Thyroid gland (tissue), 4 donors: ENCODE results near the gene SH3TC1. TPM values are rescaled to one million over a fixed set of nuclear protein-coding genes. Genes with fewer than 3 reads are reported as not detected.

ENCODE experiments used
- DNase-seq, 2 donors: peaks; one replicate each; pipeline ENCODE4 v3.0.0-alpha.2; 2019
- H3K27ac ChIP-seq, 3 donors: fragments of 200-600 bp; sonication (generic); 1 replicate in 2 of 3; 2 replicates in 1 of 3; pipeline ENCODE4 v1.5.1; 2016 to 2019; ENCODE audit warnings: mild to moderate bottlenecking in 1 of 3, moderate library complexity in 1 of 3
- H3K27me3 ChIP-seq: fragments of 200-600 bp; sonication (generic); one replicate; pipeline ENCODE4 v1.5.1; 2019
- H3K36me3 ChIP-seq, 2 donors: fragments of 200-600 bp; sonication (generic); one replicate each; pipeline ENCODE4 v1.5.1; 2016 to 2019
- H3K4me1 ChIP-seq, 2 donors: fragments of 200-600 bp; sonication (generic); one replicate each; pipeline ENCODE4 v1.5.1; 2017 to 2019
- H3K4me3 ChIP-seq, 3 donors: fragments of 200-600 bp; sonication (generic); replicated peaks in 1 of 3; 1 replicate in 2 of 3; 2 replicates in 1 of 3; pipeline ENCODE4 v1.5.1; 2016; ENCODE audit warnings: mild to moderate bottlenecking in 1 of 3
- H3K9me3 ChIP-seq: fragments of 200-600 bp; sonication (generic); one replicate; pipeline ENCODE4 v1.5.1; 2017
- CTCF ChIP-seq, 6 experiments: fragments of 200-600 bp in 3 of 6; fragments of 450-650 bp in 3 of 6; sonication (generic) in 3 of 6; IDR thresholded peaks; one replicate each; pipeline ENCODE4 v1.5.1; 2016 to 2019; ENCODE audit warnings: antibody characterized with exemption in 6 of 6, mild to moderate bottlenecking in 2 of 6, inconsistent platforms in 1 of 6, moderate library complexity in 1 of 6
- POLR2A ChIP-seq, 2 donors: fragments of 450-650 bp; IDR thresholded peaks; one replicate each; pipeline ENCODE4 v1.6.1; 2017; ENCODE audit warnings: antibody characterized with exemption in 2 of 2, mild to moderate bottlenecking in 2 of 2, moderate library complexity in 1 of 2
- WGBS, 2 donors: methylation state at CpG; one replicate each; pipeline ENCODE4 v1.1.5; 2017; 5-methylcytosine and 5-hydroxymethylcytosine counted together
- intact Hi-C: fragments of 100-400 bp; cut with DNase I; formaldehyde crosslinking; loops from one replicate; pipeline ENCODE4 v1.15.1; 2023
- total RNA-seq, 4 donors: library from RNA; depleted of rRNA; stranded (reverse); fragments of >200 nt; gene quantifications; one replicate each; pipeline ENCODE4 v1.2.3, GENCODE V29; 2016

SH3TC1 gene
- total RNA-seq, 4 donors from 2014 or later, result 13.5 to 29.5 (median 16.4) TPM

GRCh38 chr4:8271821-8272220 is 72.7 kb downstream of the SH3TC1 start:
- H3K4me3 ChIP-seq, result no peak overlapping the region
- no peak overlapping the region for H3K27ac ChIP-seq
- H3K4me1 ChIP-seq, result peaks cover 19 to 56% of the 10 kb centered on the region in 2 donors
- WGBS, 2 donors, result 94 to 100% methylated on average over 4 to 6 of the region's 10 CpGs
- H3K36me3 ChIP-seq, result no peaks in the 10 kb centered on the region
- no peak for DNase-seq
- intact Hi-C loops, result no loop called here
- TF ChIP-seq CTCF (IDR thresholded peaks at IDR 0.05) (no peak), POLR2A (IDR thresholded peaks at IDR 0.05) (no peak)
- no peaks in the 10 kb centered on the region for H3K27me3 ChIP-seq
- H3K9me3 ChIP-seq, result no peaks in the 10 kb centered on the region

GRCh38 chr4:8272472-8273428 is 73.7 kb downstream of the SH3TC1 start:
- Histone ChIP-seq H3K27me3 (no peaks in the 10 kb centered on the region), H3K36me3 (no peaks in the 10 kb centered on the region), H3K4me3 (no peak overlapping the region), H3K4me1 (peaks cover 18 to 55% of the 10 kb centered on the region in 2 donors), H3K9me3 (no peaks in the 10 kb centered on the region), H3K27ac (peak overlapping the region in 1 of 3 donors; percentile 18)
- WGBS, 2 donors, result 80 to 81% methylated on average over 22 to 23 of the region's 30 CpGs
- intact Hi-C loops, result no loop called here
- TF ChIP-seq POLR2A (IDR thresholded peaks at IDR 0.05), result no peak
- TF ChIP-seq CTCF (IDR thresholded peaks at IDR 0.05), result no peak
- DNase-seq, result no peak

- intact Hi-C loops, result no loop called here
- H3K4me3 ChIP-seq, result no peak overlapping the region
- TF ChIP-seq CTCF (IDR thresholded peaks at IDR 0.05) (no peak), POLR2A (IDR thresholded peaks at IDR 0.05) (no peak)
- 87 to 93% methylated on average over 13 of the region's 13 CpGs for WGBS, 2 donors
- H3K27ac ChIP-seq, result peak overlapping the region in 1 of 3 donors; percentile 18
- H3K9me3 ChIP-seq, result no peaks in the 10 kb centered on the region
- no peaks in the 10 kb centered on the region for H3K27me3 ChIP-seq
- no peaks in the 10 kb centered on the region for H3K36me3 ChIP-seq
- DNase-seq, result no peak
- H3K4me1 ChIP-seq, result peaks cover 18 to 59% of the 10 kb centered on the region in 2 donors
Measured at GRCh38 chr4:8273450-8273849, 74.4 kb downstream of the SH3TC1 start.

GRCh38 chr4:8274066-8274652 is 75.1 kb downstream of the SH3TC1 start:
- no peak for DNase-seq
- peak overlapping the region in 1 of 3 donors; percentile 43 for H3K27ac ChIP-seq
- H3K36me3 ChIP-seq, result no peaks in the 10 kb centered on the region
- no peak overlapping the region for H3K4me3 ChIP-seq
- no peaks in the 10 kb centered on the region for H3K9me3 ChIP-seq
- 95 to 96% methylated on average over 21 of the region's 21 CpGs for WGBS, 2 donors
- no peak for TF ChIP-seq CTCF (IDR thresholded peaks at IDR 0.05)
- TF ChIP-seq POLR2A (IDR thresholded peaks at IDR 0.05), result no peak
- intact Hi-C loops, result no loop called here
- H3K4me1 ChIP-seq, result peaks cover 18 to 62% of the 10 kb centered on the region in 2 donors
- no peaks in the 10 kb centered on the region for H3K27me3 ChIP-seq
